Body of pancreas (tissue), 4 donors: ENCODE data around the gene GRIN2C. TPM values are rescaled to one million over a fixed set of nuclear protein-coding genes. Genes with fewer than 3 reads are reported as not detected.
A peak's percentile ranks its signal among the peaks of the same experiment; 100 is the strongest.

Experiments used
- ATAC-seq: fragments of 150-250 bp; one replicate; pipeline ENCODE4 v1.9.1; 2016
- DNase-seq, 4 donors: peaks; one replicate each; pipeline ENCODE4 v3.0.0-alpha.2; 2019
- H3K27ac ChIP-seq, 4 donors: fragments of 200-600 bp; sonication (generic); 1 replicate in 3 of 4; 2 replicates in 1 of 4; pipeline versions ENCODE4 v1.5.1 to v1.6.1; 2016 to 2019; ENCODE audit warnings: mild to moderate bottlenecking in 1 of 4, mixed read lengths in 1 of 4, moderate library complexity in 1 of 4
- H3K27me3 ChIP-seq, 2 donors: fragments of 200-600 bp; sonication (generic); one replicate each; pipeline ENCODE4 v1.6.0; 2016; ENCODE audit warnings: mild to moderate bottlenecking in 1 of 2
- H3K36me3 ChIP-seq, 2 donors: fragments of 200-600 bp; sonication (generic); replicated peaks in 1 of 2; 2 replicates each; pipeline ENCODE4 v1.5.1; 2016; ENCODE audit warnings: low read depth in 2 of 2; ENCODE audit not compliant: insufficient read depth in 1 of 2
- H3K4me1 ChIP-seq: fragments of 200-600 bp; sonication (generic); one replicate; pipeline ENCODE4 v1.6.0; 2016
- H3K4me3 ChIP-seq, 2 donors: fragments of 200-600 bp; sonication (generic); 1 replicate in 1 of 2; 2 replicates in 1 of 2; pipeline ENCODE4 v1.5.1; 2016 to 2019
- H3K9me3 ChIP-seq, 3 donors: fragments of 200-600 bp; sonication (generic); 1 replicate in 2 of 3; 2 replicates in 1 of 3; pipeline ENCODE4 v1.5.1; 2016
- POLR2A ChIP-seq, 3 donors: fragments of 450-650 bp; IDR thresholded peaks; one replicate each; pipeline ENCODE4 v1.6.1; 2016; ENCODE audit warnings: antibody characterized with exemption in 3 of 3, mild to moderate bottlenecking in 2 of 3
- WGBS, 2 donors: methylation state at CpG; one replicate each; pipeline ENCODE4 v1.1.5; 2017; 5-methylcytosine and 5-hydroxymethylcytosine counted together
- intact Hi-C: fragments of 100-400 bp; cut with DNase I; formaldehyde crosslinking; loops from one replicate; pipeline ENCODE4 v1.15.1; 2023
- total RNA-seq, 2 donors: library from RNA; depleted of rRNA; stranded (reverse); fragments of >200 nt; gene quantifications; one replicate each; pipeline ENCODE4 v1.1.0, GENCODE V29; 2016
- TF ChIP-seq, protein P1 (sequence below), 7 experiments: fragments of 450-650 bp in 4 of 7; fragments of 200-600 bp in 3 of 7; sonication (generic) in 3 of 7; IDR thresholded peaks; one replicate each; pipeline ENCODE4 v1.5.1; 2016 to 2019; ENCODE audit warnings: antibody characterized with exemption in 7 of 7

Gene GRIN2C
- total RNA-seq, 2 donors from 2014 or later, result not detected

DNA sequence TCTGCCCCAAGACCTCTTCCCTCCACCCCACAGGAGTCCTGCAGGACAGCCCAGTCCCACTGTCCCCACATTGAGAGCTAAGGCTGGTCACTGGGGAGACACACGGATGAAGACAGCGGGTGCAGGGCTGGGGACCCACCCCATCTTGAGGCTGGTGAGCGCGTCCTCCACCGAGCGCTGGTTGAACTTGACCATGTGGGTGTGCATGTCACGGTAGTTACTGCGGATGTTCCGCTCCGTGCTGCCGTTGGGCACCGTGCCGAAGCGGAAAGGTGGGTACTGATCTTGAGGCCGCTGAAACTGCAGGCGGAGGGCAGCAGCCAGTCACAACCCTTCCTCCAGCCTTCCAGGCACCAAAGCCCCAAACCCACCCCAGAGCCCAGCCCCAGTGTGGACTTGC is 13.1 kb downstream of the GRIN2C start:
- Histone ChIP-seq H3K36me3 (no peaks in the 10 kb centered on the region), H3K9me3 (no peaks in the 10 kb centered on the region), H3K27ac (no peak overlapping the region), H3K4me3 (no peak overlapping the region), H3K27me3 (peaks cover 0 to 5% of the 10 kb centered on the region in 2 donors), H3K4me1 (peaks cover 9% of the 10 kb centered on the region)
- intact Hi-C loops, result no loop called here
- TF ChIP-seq, protein P1, sequence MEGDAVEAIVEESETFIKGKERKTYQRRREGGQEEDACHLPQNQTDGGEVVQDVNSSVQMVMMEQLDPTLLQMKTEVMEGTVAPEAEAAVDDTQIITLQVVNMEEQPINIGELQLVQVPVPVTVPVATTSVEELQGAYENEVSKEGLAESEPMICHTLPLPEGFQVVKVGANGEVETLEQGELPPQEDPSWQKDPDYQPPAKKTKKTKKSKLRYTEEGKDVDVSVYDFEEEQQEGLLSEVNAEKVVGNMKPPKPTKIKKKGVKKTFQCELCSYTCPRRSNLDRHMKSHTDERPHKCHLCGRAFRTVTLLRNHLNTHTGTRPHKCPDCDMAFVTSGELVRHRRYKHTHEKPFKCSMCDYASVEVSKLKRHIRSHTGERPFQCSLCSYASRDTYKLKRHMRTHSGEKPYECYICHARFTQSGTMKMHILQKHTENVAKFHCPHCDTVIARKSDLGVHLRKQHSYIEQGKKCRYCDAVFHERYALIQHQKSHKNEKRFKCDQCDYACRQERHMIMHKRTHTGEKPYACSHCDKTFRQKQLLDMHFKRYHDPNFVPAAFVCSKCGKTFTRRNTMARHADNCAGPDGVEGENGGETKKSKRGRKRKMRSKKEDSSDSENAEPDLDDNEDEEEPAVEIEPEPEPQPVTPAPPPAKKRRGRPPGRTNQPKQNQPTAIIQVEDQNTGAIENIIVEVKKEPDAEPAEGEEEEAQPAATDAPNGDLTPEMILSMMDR (IDR thresholded peaks at IDR 0.05), result no peak
- no peak for TF ChIP-seq POLR2A (IDR thresholded peaks at IDR 0.05)
- ATAC-seq (no peak), DNase-seq (no peak)
- WGBS, 2 donors, result 89 to 98% methylated on average over 16 of the region's 16 CpGs

DNA sequence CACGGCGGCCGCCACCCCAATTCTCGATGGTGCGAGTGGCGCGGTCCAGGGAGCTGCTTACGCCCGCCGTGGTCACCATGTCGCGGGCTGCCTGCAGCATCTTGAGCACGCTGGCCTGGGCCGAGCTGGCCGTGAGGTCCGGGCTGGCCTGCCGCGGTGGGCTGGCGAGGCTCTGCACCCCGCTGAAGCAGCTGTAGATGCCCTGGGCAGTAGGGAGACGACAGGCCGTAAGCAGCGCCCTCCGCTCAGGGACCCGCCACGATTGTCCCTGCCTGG is 16.4 kb downstream of the GRIN2C start:
- whole genome bisulfite sequencing, 2 donors, result 35 to 44% methylated on average over 13 to 26 of the region's 26 CpGs
- peaks cover 9% of the 10 kb centered on the region for H3K4me1 ChIP-seq
- H3K4me3 ChIP-seq, result no peak overlapping the region
- no peaks in the 10 kb centered on the region for H3K9me3 ChIP-seq
- H3K36me3 ChIP-seq, result no peaks in the 10 kb centered on the region
- no peaks in the 10 kb centered on the region for H3K27me3 ChIP-seq
- ATAC-seq, result no peak
- H3K27ac ChIP-seq, result no peak overlapping the region
- intact Hi-C loops, result no loop called here
- DNase-seq, result no peak
- no peak for TF ChIP-seq POLR2A (IDR thresholded peaks at IDR 0.05)
- TF ChIP-seq, protein P1 (IDR thresholded peaks at IDR 0.05), result no peak

DNA sequence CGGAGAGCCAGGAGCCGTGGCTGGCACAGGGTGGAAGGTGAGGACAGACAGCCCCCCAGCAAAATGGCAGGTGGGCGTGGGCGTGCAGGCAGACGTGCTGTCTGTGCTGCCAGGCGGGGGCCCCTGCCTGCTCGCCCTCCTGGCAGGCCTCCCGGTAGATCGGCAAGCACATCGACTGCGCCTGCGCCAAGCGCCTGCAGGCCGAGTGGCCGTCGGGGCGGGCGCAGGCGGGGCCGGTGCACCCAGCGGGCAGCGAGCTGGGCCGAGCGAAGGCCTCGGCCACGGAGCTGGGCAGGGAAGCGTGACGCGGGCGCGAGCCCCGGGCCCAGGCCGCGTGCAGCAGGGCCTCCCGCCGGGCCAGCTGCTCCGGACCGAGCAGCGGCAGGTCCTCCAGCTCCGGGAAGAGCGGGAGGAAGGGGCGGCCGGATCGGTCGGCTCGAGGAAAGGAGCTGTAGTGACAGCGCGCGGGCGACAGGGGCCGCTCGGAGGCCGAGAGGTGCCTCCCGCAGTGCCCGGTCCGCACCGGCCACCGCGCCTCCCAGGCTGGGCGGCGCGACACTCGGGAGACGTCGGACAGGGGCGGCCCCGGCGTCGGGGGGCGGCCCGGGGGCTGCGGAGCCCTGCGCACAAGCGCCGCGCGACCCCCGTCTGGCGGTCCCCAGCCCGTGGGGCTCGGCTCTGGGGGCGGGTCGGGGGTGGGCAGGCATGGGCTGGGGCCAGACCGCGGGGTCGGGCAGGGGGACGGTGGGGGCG is 16.9 kb downstream of the GRIN2C start:
- peak; percentile 69 to 81 (median 79) for DNase-seq
- Histone ChIP-seq H3K9me3 (no peaks in the 10 kb centered on the region), H3K4me3 (no peak overlapping the region), H3K27me3 (no peaks in the 10 kb centered on the region), H3K36me3 (no peaks in the 10 kb centered on the region), H3K4me1 (peaks cover 9% of the 10 kb centered on the region), H3K27ac (no peak overlapping the region)
- TF ChIP-seq, protein P1 (IDR thresholded peaks at IDR 0.05), result peak; percentile 21 to 71 (median 50)
- no peak for TF ChIP-seq POLR2A (IDR thresholded peaks at IDR 0.05)
- intact Hi-C loops, result no loop called here
- WGBS, 2 donors, result 2 to 3% methylated on average over 11 to 60 of the region's 88 CpGs
- peak; percentile 86 for ATAC-seq

DNA sequence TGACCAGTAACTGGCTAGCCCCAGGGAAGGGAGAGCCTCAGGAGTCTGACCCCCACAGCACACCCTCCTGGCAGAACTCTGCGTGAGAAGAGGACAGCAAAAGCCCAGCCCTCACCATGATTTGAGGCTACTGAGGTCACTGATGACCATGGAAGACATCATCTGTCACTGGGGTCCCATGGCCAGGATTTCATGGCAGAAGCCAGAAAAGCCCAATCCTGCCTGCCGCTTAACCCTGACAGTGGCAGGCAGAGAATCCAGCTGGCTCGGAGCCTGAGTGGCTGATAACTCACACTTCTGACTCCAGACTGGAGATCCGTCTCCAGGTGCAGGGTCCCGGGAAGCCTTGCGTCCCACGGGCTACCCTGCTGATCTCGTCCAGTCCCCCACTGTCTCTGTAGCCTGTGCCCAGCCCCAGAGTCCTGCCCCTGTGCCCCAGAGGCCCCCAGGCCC is 17.5 kb downstream of the GRIN2C start:
- Histone ChIP-seq H3K9me3 (no peaks in the 10 kb centered on the region), H3K27me3 (no peaks in the 10 kb centered on the region), H3K4me1 (peaks cover 9% of the 10 kb centered on the region), H3K36me3 (no peaks in the 10 kb centered on the region), H3K4me3 (no peak overlapping the region), H3K27ac (no peak overlapping the region)
- WGBS, 2 donors, result 18 to 47% methylated on average over 3 to 8 of the region's 8 CpGs
- peak in 1 of 4 donors; percentile 32 for DNase-seq
- intact Hi-C loops, result no loop called here
- ATAC-seq, result peak; percentile 12
- TF ChIP-seq, protein P1 (IDR thresholded peaks at IDR 0.05), result no peak
- no peak for TF ChIP-seq POLR2A (IDR thresholded peaks at IDR 0.05)
